ENCODE measurements around the gene RGR.

Gene RGR

DNA sequence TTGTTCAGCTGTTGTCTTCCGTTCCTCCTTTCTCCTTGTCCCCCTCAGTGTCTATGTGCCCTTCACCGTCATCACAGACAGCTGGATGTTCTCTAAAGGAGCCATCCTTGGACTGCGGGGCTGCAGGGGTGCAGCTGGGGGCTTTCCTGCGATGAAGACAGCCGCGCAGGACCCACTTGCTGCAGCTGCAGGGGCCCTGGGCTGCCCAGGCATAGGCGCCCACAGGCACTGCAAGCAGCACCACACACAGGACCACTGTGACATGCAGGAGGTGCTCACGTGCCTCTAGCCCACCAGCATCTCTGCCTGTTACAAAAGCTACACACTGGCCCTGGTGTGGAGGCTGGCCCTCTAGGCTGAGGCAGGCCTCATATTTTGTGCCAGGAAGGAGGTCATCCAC lies 22.9 kb upstream of the RGR start:
- no peak for DNase-seq (ENCODE audit: low read depth, low spot score)
- no peak overlapping the region for H3K9ac ChIP-seq (ENCODE audit: insufficient read length, low read depth)
- no peak overlapping the region for H3K4me3 ChIP-seq (ENCODE audit: insufficient read length, low read depth)
- H3K9me3 ChIP-seq (ENCODE audit: insufficient read depth, low read length) = no peaks in the 10 kb centered on the region
- H3K27me3 ChIP-seq (ENCODE audit: insufficient read depth, insufficient read length) = no peaks in the 10 kb centered on the region
- H3K4me1 ChIP-seq (ENCODE audit: insufficient read depth, insufficient read length) = no peaks in the 10 kb centered on the region
- no peak for TF ChIP-seq ZNF274 (IDR thresholded peaks at IDR 0.05; ENCODE audit: low read depth, low read length)
- TF ChIP-seq SUZ12 (IDR thresholded peaks at IDR 0.05; ENCODE audit: extremely low read depth, insufficient read depth, insufficient read length) = no peak
- H3K36me3 ChIP-seq (ENCODE audit: insufficient read depth, insufficient read length, low read length) = no peaks in the 10 kb centered on the region

- Histone ChIP-seq H3K36me3 (ENCODE audit: insufficient read depth, insufficient read length, low read length) (no peaks in the 10 kb centered on the region), H3K9ac (ENCODE audit: insufficient read length, low read depth) (no peak overlapping the region), H3K9me3 (ENCODE audit: insufficient read depth, low read length) (no peaks in the 10 kb centered on the region), H3K4me3 (ENCODE audit: insufficient read length, low read depth) (no peak overlapping the region), H3K27me3 (ENCODE audit: insufficient read depth, insufficient read length) (no peaks in the 10 kb centered on the region), H3K4me1 (ENCODE audit: insufficient read depth, insufficient read length) (no peaks in the 10 kb centered on the region)
- DNase-seq (ENCODE audit: low read depth, low spot score) = no peak
- TF ChIP-seq SUZ12 (IDR thresholded peaks at IDR 0.05; ENCODE audit: extremely low read depth, insufficient read depth, insufficient read length) (no peak), YY1 (IDR thresholded peaks at IDR 0.05; ENCODE audit: insufficient read depth, insufficient read length) (no peak), ZNF274 (IDR thresholded peaks at IDR 0.05; ENCODE audit: low read depth, low read length) (no peak)
Measured at GRCh38 chr10:84224411-84225028, 20.3 kb upstream of the RGR start.

- no peak within 1 kb of the TSS for H3K9ac ChIP-seq (ENCODE audit: insufficient read length, low read depth)
- no peaks in the 10 kb centered on the region for H3K27me3 ChIP-seq (ENCODE audit: insufficient read depth, insufficient read length)
- DNase-seq (ENCODE audit: low read depth, low spot score) = no peak
- H3K36me3 ChIP-seq (ENCODE audit: insufficient read depth, insufficient read length, low read length) = no peaks in the 10 kb centered on the region
- H3K9me3 ChIP-seq (ENCODE audit: insufficient read depth, low read length) = no peaks in the 10 kb centered on the region
- H3K4me1 ChIP-seq (ENCODE audit: insufficient read depth, insufficient read length) = no peaks in the 10 kb centered on the region
- TF ChIP-seq SUZ12 (IDR thresholded peaks at IDR 0.05; ENCODE audit: extremely low read depth, insufficient read depth, insufficient read length) (no peak), YY1 (IDR thresholded peaks at IDR 0.05; ENCODE audit: insufficient read depth, insufficient read length) (no peak), ZNF274 (IDR thresholded peaks at IDR 0.05; ENCODE audit: low read depth, low read length) (no peak)
- no peak within 1 kb of the TSS for H3K4me3 ChIP-seq (ENCODE audit: insufficient read length, low read depth)
Measured at GRCh38 chr10:84225427-84226173, 19.3 kb upstream of the RGR start, which contains the start of gene LRIT2. LRIT2 (minus strand) TSS chr10:84225544; CDS start chr10:84225520, 24 bp downstream.

DNA sequence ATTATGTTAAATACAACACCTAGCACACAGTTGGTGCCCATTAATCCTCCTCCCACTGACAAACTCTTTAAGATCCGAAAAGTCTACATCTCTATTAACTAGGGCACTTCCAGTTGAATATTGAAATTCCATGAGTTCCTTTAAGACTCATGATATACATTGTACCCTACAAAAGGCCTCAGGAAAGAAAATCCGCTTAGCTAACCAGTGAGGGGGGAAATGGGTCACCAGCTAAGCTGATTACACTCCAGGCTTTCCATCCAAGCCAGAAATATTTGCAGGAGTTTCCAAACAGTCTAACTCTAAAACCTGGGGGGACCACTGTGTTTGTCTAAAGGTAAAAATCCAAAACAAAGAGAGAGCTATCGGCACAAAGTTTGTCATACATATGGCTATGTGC lies 18.2 kb upstream of the RGR start:
- no peaks in the 10 kb centered on the region for H3K9me3 ChIP-seq (ENCODE audit: insufficient read depth, low read length)
- H3K27me3 ChIP-seq (ENCODE audit: insufficient read depth, insufficient read length) = no peaks in the 10 kb centered on the region
- no peak overlapping the region for H3K4me3 ChIP-seq (ENCODE audit: insufficient read length, low read depth)
- no peak overlapping the region for H3K9ac ChIP-seq (ENCODE audit: insufficient read length, low read depth)
- DNase-seq (ENCODE audit: low read depth, low spot score) = no peak
- no peaks in the 10 kb centered on the region for H3K36me3 ChIP-seq (ENCODE audit: insufficient read depth, insufficient read length, low read length)
- no peak for TF ChIP-seq ZNF274 (IDR thresholded peaks at IDR 0.05; ENCODE audit: low read depth, low read length)
- TF ChIP-seq YY1 (IDR thresholded peaks at IDR 0.05; ENCODE audit: insufficient read depth, insufficient read length) = no peak
- TF ChIP-seq SUZ12 (IDR thresholded peaks at IDR 0.05; ENCODE audit: extremely low read depth, insufficient read depth, insufficient read length) = no peak
- H3K4me1 ChIP-seq (ENCODE audit: insufficient read depth, insufficient read length) = no peaks in the 10 kb centered on the region

DNA sequence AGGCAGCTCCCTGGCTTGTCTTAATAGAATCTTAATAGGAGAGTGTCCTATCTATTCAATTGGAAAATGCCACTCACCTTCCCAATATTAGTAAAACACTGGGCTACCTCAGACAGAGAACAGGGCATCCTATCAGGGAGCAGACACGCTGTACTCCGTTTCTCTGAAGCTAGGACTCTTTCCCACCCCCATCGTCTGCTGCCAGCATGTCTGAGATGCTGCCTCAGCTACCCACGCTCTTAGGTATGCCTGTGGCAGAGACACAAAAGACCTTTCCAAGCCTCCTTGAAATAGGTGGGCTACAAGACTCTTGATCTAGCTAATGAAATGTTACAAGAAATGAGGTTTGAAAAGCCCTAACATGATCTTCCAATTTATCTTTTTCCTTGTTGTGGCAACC lies 17.0 kb upstream of the RGR start:
- DNase-seq (ENCODE audit: low read depth, low spot score) = no peak
- Histone ChIP-seq H3K4me3 (ENCODE audit: insufficient read length, low read depth) (no peak overlapping the region), H3K4me1 (ENCODE audit: insufficient read depth, insufficient read length) (no peaks in the 10 kb centered on the region), H3K27me3 (ENCODE audit: insufficient read depth, insufficient read length) (no peaks in the 10 kb centered on the region), H3K9me3 (ENCODE audit: insufficient read depth, low read length) (no peaks in the 10 kb centered on the region), H3K36me3 (ENCODE audit: insufficient read depth, insufficient read length, low read length) (no peaks in the 10 kb centered on the region), H3K9ac (ENCODE audit: insufficient read length, low read depth) (no peak overlapping the region)
- TF ChIP-seq SUZ12 (IDR thresholded peaks at IDR 0.05; ENCODE audit: extremely low read depth, insufficient read depth, insufficient read length) = no peak
- TF ChIP-seq YY1 (IDR thresholded peaks at IDR 0.05; ENCODE audit: insufficient read depth, insufficient read length) = no peak
- TF ChIP-seq ZNF274 (IDR thresholded peaks at IDR 0.05; ENCODE audit: low read depth, low read length) = no peak

DNA sequence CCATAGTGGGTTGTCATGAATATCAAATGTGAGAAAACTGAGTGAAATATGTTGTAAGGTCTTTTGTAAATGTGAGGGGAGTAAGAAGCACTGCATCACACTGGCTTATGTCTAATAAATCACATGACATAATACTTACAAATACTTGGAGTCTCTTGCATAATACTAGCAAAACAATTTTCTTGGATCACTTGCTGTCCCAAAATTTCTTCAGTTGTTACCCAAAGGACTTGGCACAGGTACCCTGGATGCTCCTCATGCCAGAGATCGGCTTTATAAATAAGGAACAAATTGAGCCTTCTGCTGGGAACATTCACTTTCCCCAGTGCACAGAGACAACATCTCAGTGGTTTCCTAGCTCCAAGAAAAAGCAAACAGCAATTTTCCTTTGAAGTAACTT lies 14.5 kb upstream of the RGR start:
- Histone ChIP-seq H3K27me3 (ENCODE audit: insufficient read depth, insufficient read length) (no peaks in the 10 kb centered on the region), H3K4me1 (ENCODE audit: insufficient read depth, insufficient read length) (no peaks in the 10 kb centered on the region), H3K36me3 (ENCODE audit: insufficient read depth, insufficient read length, low read length) (no peaks in the 10 kb centered on the region), H3K9me3 (ENCODE audit: insufficient read depth, low read length) (no peaks in the 10 kb centered on the region), H3K4me3 (ENCODE audit: insufficient read length, low read depth) (no peak overlapping the region), H3K9ac (ENCODE audit: insufficient read length, low read depth) (no peak overlapping the region)
- TF ChIP-seq YY1 (IDR thresholded peaks at IDR 0.05; ENCODE audit: insufficient read depth, insufficient read length) (no peak), SUZ12 (IDR thresholded peaks at IDR 0.05; ENCODE audit: extremely low read depth, insufficient read depth, insufficient read length) (no peak), ZNF274 (IDR thresholded peaks at IDR 0.05; ENCODE audit: low read depth, low read length) (no peak)
- DNase-seq (ENCODE audit: low read depth, low spot score) = no peak

GRCh38 chr10:84232376-84232775 lies 12.5 kb upstream of the RGR start:
- no peaks in the 10 kb centered on the region for H3K36me3 ChIP-seq (ENCODE audit: insufficient read depth, insufficient read length, low read length)
- no peaks in the 10 kb centered on the region for H3K4me1 ChIP-seq (ENCODE audit: insufficient read depth, insufficient read length)
- TF ChIP-seq ZNF274 (IDR thresholded peaks at IDR 0.05; ENCODE audit: low read depth, low read length) (no peak), SUZ12 (IDR thresholded peaks at IDR 0.05; ENCODE audit: extremely low read depth, insufficient read depth, insufficient read length) (no peak), YY1 (IDR thresholded peaks at IDR 0.05; ENCODE audit: insufficient read depth, insufficient read length) (no peak)
- no peak for DNase-seq (ENCODE audit: low read depth, low spot score)
- H3K9ac ChIP-seq (ENCODE audit: insufficient read length, low read depth) = no peak overlapping the region
- no peak overlapping the region for H3K4me3 ChIP-seq (ENCODE audit: insufficient read length, low read depth)
- H3K9me3 ChIP-seq (ENCODE audit: insufficient read depth, low read length) = no peaks in the 10 kb centered on the region
- H3K27me3 ChIP-seq (ENCODE audit: insufficient read depth, insufficient read length) = no peaks in the 10 kb centered on the region
